A673 (cell line): ENCODE results near the gene SNAP91.

ENCODE experiments used
- CTCF ChIP-seq: fragments of 300-800, 200-600 bp; sonication (generic); conservative IDR thresholded peaks from 2 replicates; pipeline ENCODE4 v1.5.1; 2017; ENCODE audit warnings: low read depth, mild to moderate bottlenecking, antibody characterized with exemption, low read length, moderate library complexity, mixed read lengths
- EZH2 ChIP-seq: fragments of 200-600 bp; sonication (generic); IDR thresholded peaks from 2 replicates; pipeline ENCODE4 v1.6.1; 2017; ENCODE audit warnings: borderline replicate concordance, low read depth, mild to moderate bottlenecking, mixed read lengths, antibody characterized with exemption, low read length; ENCODE audit not compliant: poor library complexity, severe bottlenecking

- TF ChIP-seq CTCF (no peak), EZH2 (no peak)
Observed at GRCh38 chr6:83593395-83593785, 115.5 kb downstream of the SNAP91 start.
